ENCODE data around the gene LDLRAD3. TPM values are rescaled to one million over a fixed set of nuclear protein-coding genes. Genes with fewer than 3 reads are reported as not detected.

Gene LDLRAD3
- polyA plus RNA-seq, 1 of the 3 experiments (the other 2 are of a cell fraction), result 10.6 TPM

DNA sequence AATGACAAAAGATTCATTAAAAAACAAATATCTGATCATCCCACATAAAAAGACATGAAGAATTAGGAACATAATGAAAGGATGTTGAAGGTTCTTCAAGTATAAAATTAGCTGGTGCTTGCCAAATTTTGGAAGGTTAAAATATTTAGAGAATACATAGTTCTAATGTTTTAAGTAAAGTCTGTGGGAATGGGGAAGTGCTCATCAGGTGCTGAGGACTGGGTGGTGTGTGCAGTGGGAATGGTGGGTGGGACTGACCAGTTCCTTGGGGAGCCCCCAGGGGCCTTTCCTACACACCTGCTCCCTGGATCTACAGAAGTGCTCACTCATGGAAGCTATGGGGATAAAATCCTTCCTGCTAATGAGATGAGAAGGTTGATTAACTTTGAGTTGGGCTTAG is 11.8 kb downstream of the LDLRAD3 start (continued):
- no peak for TF ChIP-seq USF1 (IDR thresholded peaks at IDR 0.05; ENCODE audit: borderline replicate concordance, low read depth)
- TF ChIP-seq GABPA (IDR thresholded peaks at IDR 0.05; ENCODE audit: low read depth), result no peak
- no peak for TF ChIP-seq FOXM1 (IDR thresholded peaks at IDR 0.05; ENCODE audit: low read depth)
- no peak for TF ChIP-seq PBX3 (IDR thresholded peaks at IDR 0.05)
- no peak for TF ChIP-seq USF2 (IDR thresholded peaks at IDR 0.05; ENCODE audit: borderline replicate concordance, low read depth, low read length)
- TF ChIP-seq POLR2AphosphoS5 (IDR thresholded peaks at IDR 0.05; ENCODE audit: low read depth, low read length), result no peak
- TF ChIP-seq GATA2 (CRISPR knock-in tag; IDR thresholded peaks at IDR 0.05), result no peak

DNA sequence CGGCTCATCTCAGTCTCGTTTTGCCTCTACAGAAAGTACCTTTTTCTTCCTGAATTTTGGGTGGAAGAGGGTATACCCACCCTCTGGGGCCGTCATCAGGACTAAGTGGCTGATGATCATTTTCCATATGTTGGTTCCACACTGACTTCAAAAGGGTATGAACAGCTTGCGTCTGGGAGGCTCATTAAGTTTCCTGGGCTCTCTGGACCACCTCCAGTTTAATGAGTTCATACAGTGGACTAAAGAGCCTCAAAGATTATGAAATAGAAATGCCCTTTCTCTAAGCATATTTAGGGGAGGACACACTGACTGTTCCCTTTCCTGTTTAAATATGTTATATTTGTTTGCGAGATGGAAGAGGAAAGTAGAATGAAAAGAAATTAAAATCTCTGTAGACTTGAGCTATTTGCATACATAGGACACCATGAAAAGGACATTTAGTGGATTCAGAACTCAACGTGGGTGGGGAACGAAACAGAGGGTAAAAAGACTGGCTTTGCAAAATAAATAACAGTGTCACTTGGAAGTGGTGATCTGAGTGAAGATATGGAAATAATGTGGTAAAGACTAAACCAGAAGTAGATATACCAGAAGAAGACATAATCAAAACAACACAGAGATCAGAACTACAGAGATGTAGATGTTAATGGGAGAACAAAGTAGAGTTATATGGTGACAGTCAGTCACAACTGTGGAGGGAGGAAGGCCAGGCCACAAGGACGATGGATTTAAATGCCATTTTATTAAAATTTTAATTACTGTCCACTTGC is 18.7 kb downstream of the LDLRAD3 start:
- Histone ChIP-seq H3K9ac (no peak overlapping the region), H3K9me2 (no peaks in the 10 kb centered on the region), H3K36me3 (replicated peaks in 1 of 2; ENCODE audit: control insufficient read depth in 1 of 2, insufficient read depth in 2 of 2, low read length in 1 of 2) (no peaks in the 10 kb centered on the region), H3K4me2 (no peak overlapping the region), H4K20me1 (ENCODE audit: insufficient read depth) (0 out of 2 replicates have a peak, but pooled peaks cover 5% of the 10 kb centered on the region), H3K27me3 (ENCODE audit: insufficient read depth) (no peaks in the 10 kb centered on the region), H3K4me1 (ENCODE audit: control insufficient read depth in 1 of 2, insufficient read depth in 2 of 2, low read depth in 1 of 2, low read length in 1 of 2) (peaks cover 0 to 21% of the 10 kb centered on the region in 2 experiments; a peak in 2 of 4 replicates), H3K9me3 (no peaks in the 10 kb centered on the region), H3K27ac (ENCODE audit: low read depth in 2 of 2, low read length in 1 of 2) (no peak overlapping the region), H3K79me2 (ENCODE audit: insufficient read depth) (peaks cover 50% of the 10 kb centered on the region), H3F3A (replicated peaks; ENCODE audit: insufficient read depth) (no peaks in the 10 kb centered on the region), H2AFZ (ENCODE audit: low read depth) (no peak overlapping the region), H3K4me3 (ENCODE audit: low read depth in 2 of 2, low read length in 1 of 2) (no peak overlapping the region)
- ChIA-PET POLR2A (no interaction called here), CTCF (interaction anchor here (1.5 kb wide), 1 partner anchor 140 kb away, joined by 3 read pairs; no protein-coding TSS in a partner anchor)
- no peak for DNase-seq
- 91% methylated on average over 8 of the region's 8 CpGs for WGBS (ENCODE audit: low lambda C conversion rate)
- TF ChIP-seq PBX3 (IDR thresholded peaks at IDR 0.05) (no peak), MAX (IDR thresholded peaks at IDR 0.05; ENCODE audit: low read depth) (no peak), REST (IDR thresholded peaks at IDR 0.05; ENCODE audit: low read depth, low read length) (no peak), GATA2 (CRISPR knock-in tag; IDR thresholded peaks at IDR 0.05) (no peak), POLR2AphosphoS5 (IDR thresholded peaks at IDR 0.05; ENCODE audit: low read depth, low read length) (no peak), CTCF (IDR thresholded peaks at IDR 0.05) (no peak), YY1 (IDR thresholded peaks at IDR 0.05; ENCODE audit: low read depth) (no peak), EP300 (IDR thresholded peaks at IDR 0.05; ENCODE audit: borderline replicate concordance in 1 of 2, low read depth in 1 of 2, low read length in 1 of 2) (no peak), USF2 (IDR thresholded peaks at IDR 0.05; ENCODE audit: borderline replicate concordance, low read depth, low read length) (no peak), FOXM1 (IDR thresholded peaks at IDR 0.05; ENCODE audit: low read depth) (no peak)
- TF ChIP-seq, protein P1, sequence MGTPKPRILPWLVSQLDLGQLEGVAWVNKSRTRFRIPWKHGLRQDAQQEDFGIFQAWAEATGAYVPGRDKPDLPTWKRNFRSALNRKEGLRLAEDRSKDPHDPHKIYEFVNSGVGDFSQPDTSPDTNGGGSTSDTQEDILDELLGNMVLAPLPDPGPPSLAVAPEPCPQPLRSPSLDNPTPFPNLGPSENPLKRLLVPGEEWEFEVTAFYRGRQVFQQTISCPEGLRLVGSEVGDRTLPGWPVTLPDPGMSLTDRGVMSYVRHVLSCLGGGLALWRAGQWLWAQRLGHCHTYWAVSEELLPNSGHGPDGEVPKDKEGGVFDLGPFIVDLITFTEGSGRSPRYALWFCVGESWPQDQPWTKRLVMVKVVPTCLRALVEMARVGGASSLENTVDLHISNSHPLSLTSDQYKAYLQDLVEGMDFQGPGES (IDR thresholded peaks at IDR 0.05; ENCODE audit: low read depth, low read length), result no peak

Data from SK-N-SH (cell line).